Endothelial cell (in vitro differentiated cells): ENCODE measurements around the gene EEF1AKMT3. TPM values are rescaled to one million over a fixed set of nuclear protein-coding genes. Genes with fewer than 3 reads are reported as not detected.

Experiments
- DNase-seq: peaks from one replicate; pipeline ENCODE4 v3.0.0; 2021; ENCODE audit warnings: low spot score
- H3K27ac Mint-ChIP-seq: one replicate; pipeline ENCODE4 v1.8.0; 2021; ENCODE audit warnings: mixed read lengths, inconsistent platforms; ENCODE audit not compliant: unreplicated experiment
- H3K27me3 Mint-ChIP-seq: one replicate; pipeline ENCODE4 v1.8.0; 2021; ENCODE audit warnings: mild to moderate bottlenecking, moderate library complexity, mixed read lengths, inconsistent platforms; ENCODE audit not compliant: unreplicated experiment
- H3K36me3 Mint-ChIP-seq: one replicate; pipeline ENCODE4 v1.8.0; 2021; ENCODE audit warnings: mild to moderate bottlenecking, low read depth, mixed read lengths, inconsistent platforms; ENCODE audit not compliant: unreplicated experiment
- H3K4me1 Mint-ChIP-seq: one replicate; pipeline ENCODE4 v1.8.0; 2021; ENCODE audit warnings: mild to moderate bottlenecking, mixed read lengths, inconsistent platforms; ENCODE audit not compliant: unreplicated experiment
- H3K4me3 Mint-ChIP-seq: one replicate; pipeline ENCODE4 v1.8.0; 2021; ENCODE audit warnings: mild to moderate bottlenecking, mixed read lengths, inconsistent platforms; ENCODE audit not compliant: unreplicated experiment
- H3K9me3 Mint-ChIP-seq: one replicate; pipeline ENCODE4 v1.8.0; 2021; ENCODE audit warnings: mixed read lengths, inconsistent platforms; ENCODE audit not compliant: unreplicated experiment
- total RNA-seq: library from RNA; stranded (reverse); fragmentation: NEBNext Ultra II Directional; extraction: Animal tissue kit (Norgen Biotek cat#: 25700); gene quantifications from one replicate; pipeline ENCODE4 v1.2.1, GENCODE V29; 2021; ENCODE audit not compliant: unreplicated experiment
- TF ChIP-seq, protein P1 (sequence below): fragments of 200-600 bp; sonication (generic); IDR thresholded peaks from one replicate; pipeline ENCODE4 v1.5.0; 2021; ENCODE audit warnings: antibody characterized with exemption; ENCODE audit not compliant: unreplicated experiment

EEF1AKMT3 gene
- total RNA-seq, 1 donor from 2014 or later = 8.6 TPM

DNA sequence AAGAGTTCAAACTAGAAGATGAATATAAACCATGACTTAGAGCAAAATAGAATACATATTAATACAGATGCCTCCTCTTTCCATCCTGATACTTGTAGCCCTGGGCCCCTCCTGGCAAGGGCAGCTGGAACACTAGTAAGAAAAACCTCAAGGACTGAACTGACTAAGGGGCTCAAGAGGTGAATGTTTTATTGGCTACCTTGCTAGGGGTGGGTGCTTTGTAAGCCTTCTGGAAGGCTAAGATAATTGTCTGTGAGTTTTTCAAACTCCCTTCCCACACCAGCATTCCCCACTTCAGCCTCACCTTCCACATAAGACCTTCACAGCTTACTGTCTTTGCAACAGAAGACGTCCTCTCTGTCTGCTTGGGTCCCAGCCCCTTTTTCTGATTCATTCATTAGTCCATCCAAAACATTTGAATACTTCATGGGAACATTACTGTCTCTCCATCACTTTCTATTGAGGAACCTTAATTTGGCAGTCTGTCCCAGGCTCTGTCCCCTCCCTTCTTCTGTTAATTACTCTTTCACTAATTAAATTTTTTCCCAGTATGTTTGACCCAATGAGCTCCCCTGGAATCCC is 18.6 kb upstream of the EEF1AKMT3 start:
- H3K4me1 Mint-ChIP-seq = peaks cover 39% of the 10 kb centered on the region
- peaks cover 40% of the 10 kb centered on the region for H3K36me3 Mint-ChIP-seq
- peak overlapping the region; percentile 96 for H3K4me3 Mint-ChIP-seq
- no peak for DNase-seq
- peaks cover 35% of the 10 kb centered on the region for H3K27me3 Mint-ChIP-seq
- H3K9me3 Mint-ChIP-seq = no peaks in the 10 kb centered on the region
- TF ChIP-seq, protein P1, sequence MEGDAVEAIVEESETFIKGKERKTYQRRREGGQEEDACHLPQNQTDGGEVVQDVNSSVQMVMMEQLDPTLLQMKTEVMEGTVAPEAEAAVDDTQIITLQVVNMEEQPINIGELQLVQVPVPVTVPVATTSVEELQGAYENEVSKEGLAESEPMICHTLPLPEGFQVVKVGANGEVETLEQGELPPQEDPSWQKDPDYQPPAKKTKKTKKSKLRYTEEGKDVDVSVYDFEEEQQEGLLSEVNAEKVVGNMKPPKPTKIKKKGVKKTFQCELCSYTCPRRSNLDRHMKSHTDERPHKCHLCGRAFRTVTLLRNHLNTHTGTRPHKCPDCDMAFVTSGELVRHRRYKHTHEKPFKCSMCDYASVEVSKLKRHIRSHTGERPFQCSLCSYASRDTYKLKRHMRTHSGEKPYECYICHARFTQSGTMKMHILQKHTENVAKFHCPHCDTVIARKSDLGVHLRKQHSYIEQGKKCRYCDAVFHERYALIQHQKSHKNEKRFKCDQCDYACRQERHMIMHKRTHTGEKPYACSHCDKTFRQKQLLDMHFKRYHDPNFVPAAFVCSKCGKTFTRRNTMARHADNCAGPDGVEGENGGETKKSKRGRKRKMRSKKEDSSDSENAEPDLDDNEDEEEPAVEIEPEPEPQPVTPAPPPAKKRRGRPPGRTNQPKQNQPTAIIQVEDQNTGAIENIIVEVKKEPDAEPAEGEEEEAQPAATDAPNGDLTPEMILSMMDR = no peak
- peak overlapping the region; percentile 88 for H3K27ac Mint-ChIP-seq

DNA sequence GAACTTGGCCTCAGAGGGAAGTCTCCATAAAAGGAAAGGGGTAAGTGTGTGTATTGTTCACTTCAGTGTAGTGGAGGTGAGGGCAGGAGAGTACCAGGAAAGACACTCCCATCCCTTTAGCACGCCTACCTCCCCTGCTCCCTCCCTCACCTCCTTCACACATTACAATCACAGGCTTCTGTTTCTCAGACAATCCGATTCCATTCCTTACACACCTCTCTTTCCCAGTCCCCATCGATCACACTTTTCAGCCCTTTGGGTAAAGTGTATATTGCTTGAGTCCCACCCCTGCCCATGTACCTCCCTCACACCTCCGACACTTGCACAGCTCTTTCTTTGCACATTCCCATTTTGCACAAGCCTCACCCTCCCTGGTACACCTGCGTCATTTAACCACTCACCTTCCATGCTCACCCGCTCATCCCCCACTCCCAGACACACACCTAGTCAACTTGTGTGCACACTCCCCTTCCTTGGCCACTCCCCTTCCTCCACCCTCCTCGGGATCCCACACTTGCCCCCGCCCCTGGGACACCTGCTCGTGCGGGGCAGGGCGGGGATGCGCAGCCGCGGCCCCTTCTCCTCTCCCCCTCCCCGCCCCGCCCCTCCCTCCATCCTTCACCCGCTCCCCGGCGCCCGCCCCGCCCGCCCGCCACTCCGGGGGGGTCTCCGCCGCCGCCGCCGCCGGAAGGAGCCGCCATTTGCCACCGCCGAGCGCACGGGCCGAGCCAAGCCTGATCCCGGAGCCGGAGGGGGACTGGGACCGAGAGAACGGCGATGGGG is 17.8 kb upstream of the EEF1AKMT3 start, which contains the start of gene MARCHF9:
Gene MARCHF9, plus strand, starts transcription at position 693 of the 783 bp plus-strand sequence. CDS start 426 bp downstream, outside the sequence.
- peak within 1 kb of the TSS; percentile 96 for H3K4me3 Mint-ChIP-seq
- TF ChIP-seq, protein P1 = no peak
- peak within 1 kb of the TSS; percentile 88 for H3K27ac Mint-ChIP-seq
- H3K4me1 Mint-ChIP-seq = peaks cover 39% of the 10 kb centered on the region
- peaks cover 35% of the 10 kb centered on the region for H3K36me3 Mint-ChIP-seq
- no peak for DNase-seq
- H3K9me3 Mint-ChIP-seq = no peaks in the 10 kb centered on the region
- H3K27me3 Mint-ChIP-seq = peaks cover 35% of the 10 kb centered on the region

DNA sequence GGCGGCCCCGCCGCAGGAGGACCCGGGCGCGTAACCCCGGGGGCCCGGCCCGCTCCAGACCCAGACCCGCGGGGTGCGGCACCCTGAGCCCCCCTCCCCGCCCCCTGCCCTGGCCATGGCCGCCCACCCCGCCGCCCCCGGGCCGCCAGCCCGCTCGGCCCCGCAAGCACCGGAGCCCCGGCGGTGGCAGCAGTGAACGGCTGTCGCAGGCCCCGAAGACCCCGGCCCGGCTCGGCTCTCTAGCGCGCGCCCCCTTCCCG is 17.3 kb upstream of the EEF1AKMT3 start:
- H3K36me3 Mint-ChIP-seq = peaks cover 34% of the 10 kb centered on the region
- DNase-seq = no peak
- peaks cover 39% of the 10 kb centered on the region for H3K4me1 Mint-ChIP-seq
- peaks cover 35% of the 10 kb centered on the region for H3K27me3 Mint-ChIP-seq
- no peaks in the 10 kb centered on the region for H3K9me3 Mint-ChIP-seq
- TF ChIP-seq, protein P1 = no peak
- no peak overlapping the region for H3K27ac Mint-ChIP-seq
- H3K4me3 Mint-ChIP-seq = no peak overlapping the region

DNA sequence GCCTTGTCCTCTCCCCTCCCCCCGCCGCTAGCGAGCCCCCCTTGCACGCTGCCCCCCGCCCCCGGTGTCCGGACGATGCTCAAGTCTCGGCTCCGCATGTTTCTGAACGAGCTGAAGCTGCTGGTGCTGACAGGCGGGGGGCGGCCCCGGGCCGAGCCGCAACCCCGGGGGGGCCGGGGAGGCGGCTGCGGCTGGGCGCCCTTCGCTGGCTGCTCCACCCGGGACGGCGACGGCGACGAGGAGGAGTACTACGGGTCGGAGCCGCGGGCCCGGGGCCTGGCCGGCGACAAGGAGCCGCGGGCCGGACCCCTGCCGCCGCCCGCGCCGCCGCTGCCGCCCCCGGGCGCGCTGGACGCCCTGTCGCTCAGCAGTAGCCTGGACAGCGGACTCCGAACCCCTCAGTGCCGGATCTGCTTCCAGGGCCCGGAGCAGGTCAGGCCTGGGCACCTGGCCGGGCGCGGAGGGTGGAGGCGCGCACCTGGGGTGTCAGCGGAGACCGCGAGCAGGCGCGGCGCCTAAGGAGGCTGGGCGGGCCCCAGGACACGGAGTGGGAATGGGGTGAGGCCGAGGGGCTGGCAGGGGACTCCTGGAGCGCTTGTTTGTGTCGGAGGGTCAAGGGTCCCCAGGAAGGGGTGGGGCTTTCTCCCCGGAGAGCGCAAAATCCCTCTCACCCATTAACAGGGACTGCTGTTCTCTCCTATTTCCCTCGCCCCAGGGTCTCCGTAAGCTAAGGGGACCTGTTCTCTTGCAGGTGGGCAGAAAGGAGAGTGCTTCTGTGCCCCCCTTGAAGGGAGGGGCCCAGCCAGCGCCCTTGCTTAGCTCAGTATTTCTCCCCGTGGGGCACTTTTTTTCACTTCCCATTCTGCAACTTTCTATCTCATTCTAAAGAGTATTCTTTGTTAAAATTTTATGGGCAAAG is 16.7 kb upstream of the EEF1AKMT3 start:
- Mint-ChIP-seq H3K4me3 (peak overlapping the region; percentile 81), H3K36me3 (peaks cover 28% of the 10 kb centered on the region), H3K4me1 (peaks cover 34% of the 10 kb centered on the region), H3K27ac (no peak overlapping the region), H3K9me3 (no peaks in the 10 kb centered on the region), H3K27me3 (peaks cover 35% of the 10 kb centered on the region)
- no peak for DNase-seq
- TF ChIP-seq, protein P1 = no peak
